H9 (cell line): ENCODE results near the gene KIF21A. TPM values are rescaled to one million over a fixed set of nuclear protein-coding genes. Genes with fewer than 3 reads are reported as not detected.
"Not testable (repeated sequence)": the region's sequence is repeated elsewhere in the genome, so short reads cannot be mapped to it uniquely, and the experiment has no call there.

Experiments
- DNase-seq: peaks from one replicate; pipeline ENCODE4 v3.0.0-alpha.2; 2017
- H2AFZ ChIP-seq: one replicate; pipeline ENCODE4 v1.6.1; 2013; ENCODE audit warnings: mild to moderate bottlenecking, low read length, control low read depth, moderate library complexity
- H2AK5ac ChIP-seq: 2 replicates; pipeline ENCODE4 v1.6.1; 2013; ENCODE audit warnings: low read length, control low read depth, mixed read lengths; ENCODE audit not compliant: insufficient read length
- H2BK120ac ChIP-seq: one replicate; pipeline ENCODE4 v1.6.1; 2013; ENCODE audit warnings: low read depth, mild to moderate bottlenecking, low read length, control low read depth, inconsistent platforms; ENCODE audit not compliant: poor library complexity, severe bottlenecking
- H2BK12ac ChIP-seq: 2 replicates; pipeline ENCODE4 v1.6.1; 2013; ENCODE audit warnings: low read length, control low read depth, mixed read lengths, low read depth; ENCODE audit not compliant: insufficient read length
- H2BK15ac ChIP-seq: 2 replicates; pipeline ENCODE4 v1.6.1; 2013; ENCODE audit warnings: low read depth, low read length, control low read depth
- H2BK20ac ChIP-seq: one replicate; pipeline ENCODE4 v1.6.1; 2013; ENCODE audit warnings: low read depth, mild to moderate bottlenecking, low read length, control low read depth, inconsistent platforms; ENCODE audit not compliant: poor library complexity, severe bottlenecking
- H2BK5ac ChIP-seq: 2 replicates; pipeline ENCODE4 v1.6.1; 2013; ENCODE audit warnings: low read length, control low read depth, mixed read lengths; ENCODE audit not compliant: insufficient read length
- H3K14ac ChIP-seq: 2 replicates; pipeline ENCODE4 v1.6.1; 2013; ENCODE audit warnings: low read length, control low read depth; ENCODE audit not compliant: insufficient read depth
- H3K18ac ChIP-seq: 2 replicates; pipeline ENCODE4 v1.6.1; 2013; ENCODE audit warnings: low read depth, mild to moderate bottlenecking, mixed read lengths, low read length, control low read depth; ENCODE audit not compliant: insufficient read length
- H3K23ac ChIP-seq: 2 replicates; pipeline ENCODE4 v1.6.1; 2013; ENCODE audit warnings: low read length, control low read depth, mixed read lengths, low read depth; ENCODE audit not compliant: insufficient read length
- H3K23me2 ChIP-seq: 2 replicates; pipeline ENCODE4 v1.6.1; 2013; ENCODE audit warnings: low read depth, mild to moderate bottlenecking, mixed read lengths, low read length, control low read depth; ENCODE audit not compliant: insufficient read length, poor library complexity, severe bottlenecking
- H3K27ac ChIP-seq: 2 replicates; pipeline ENCODE4 v1.5.1; 2013; ENCODE audit warnings: low read length, control low read depth, mixed read lengths, low read depth; ENCODE audit not compliant: insufficient read length
- H3K27me3 ChIP-seq: 2 replicates; pipeline ENCODE4 v1.6.1; 2013; ENCODE audit warnings: low read length, control low read depth, inconsistent platforms; ENCODE audit not compliant: insufficient read depth
- H3K4ac ChIP-seq: 2 replicates; pipeline ENCODE4 v1.6.1; 2013; ENCODE audit warnings: low read depth, mild to moderate bottlenecking, control low read depth, inconsistent platforms, low read length, moderate library complexity
- H3K4me1 ChIP-seq: 2 replicates; pipeline ENCODE4 v1.6.1; 2013; ENCODE audit warnings: low read length, control low read depth, inconsistent platforms; ENCODE audit not compliant: insufficient read depth
- H3K4me2 ChIP-seq: 2 replicates; pipeline ENCODE4 v1.6.1; 2013; ENCODE audit warnings: low read length, control low read depth, mixed read lengths; ENCODE audit not compliant: insufficient read length, insufficient read depth
- H3K56ac ChIP-seq: 2 replicates; pipeline ENCODE4 v1.6.1; 2013; ENCODE audit warnings: low read depth, mild to moderate bottlenecking, mixed read lengths, low read length, control low read depth; ENCODE audit not compliant: insufficient read length
- H3K79me1 ChIP-seq: 2 replicates; pipeline ENCODE4 v1.6.1; 2013; ENCODE audit warnings: low read depth, mild to moderate bottlenecking, moderate library complexity, low read length, control low read depth, inconsistent platforms; ENCODE audit not compliant: insufficient read depth, poor library complexity, severe bottlenecking
- H3K79me2 ChIP-seq: 2 replicates; pipeline ENCODE4 v1.6.1; 2013; ENCODE audit warnings: low read length, control low read depth, inconsistent platforms; ENCODE audit not compliant: insufficient read depth
- H3K9ac ChIP-seq: 2 replicates; pipeline ENCODE4 v1.6.1; 2013; ENCODE audit warnings: low read length, control low read depth, mixed read lengths; ENCODE audit not compliant: insufficient read length; ENCODE audit errors: extremely low read depth
- H3K9me3 ChIP-seq: one replicate; pipeline ENCODE4 v1.6.1; 2013; ENCODE audit warnings: low read depth, low read length, inconsistent platforms; ENCODE audit not compliant: control insufficient read depth
- H3T11ph ChIP-seq: one replicate; pipeline ENCODE4 v1.6.1; 2013; ENCODE audit warnings: mild to moderate bottlenecking, low read length, control low read depth, inconsistent platforms
- H4K20me1 ChIP-seq: one replicate; pipeline ENCODE4 v1.6.1; 2013; ENCODE audit not compliant: control insufficient read depth, insufficient read length, insufficient read depth
- H4K5ac ChIP-seq: 2 replicates; pipeline ENCODE4 v1.6.1; 2013; ENCODE audit warnings: low read depth, mild to moderate bottlenecking, mixed read lengths, low read length, control low read depth; ENCODE audit not compliant: insufficient read length
- H4K8ac ChIP-seq: replicated peaks from 2 replicates; pipeline ENCODE4 v1.6.1; 2013; ENCODE audit warnings: low read length, control low read depth, mixed read lengths, low read depth; ENCODE audit not compliant: insufficient read length
- H4K91ac ChIP-seq: 2 replicates; pipeline ENCODE4 v1.6.1; 2013; ENCODE audit warnings: low read depth, mild to moderate bottlenecking, moderate library complexity, mixed read lengths, low read length, control low read depth; ENCODE audit not compliant: insufficient read length
- H3K27ac Mint-ChIP-seq, 3 experiments: 2 replicates in 2 of 3; 3 replicates in 1 of 3; pipeline ENCODE4 v1.8.0; 2020 to 2021; ENCODE audit warnings: mixed read lengths in 3 of 3, mild to moderate bottlenecking in 1 of 3, moderate library complexity in 1 of 3
- H3K27me3 Mint-ChIP-seq: 2 replicates; pipeline ENCODE4 v1.8.0; 2021; ENCODE audit warnings: low read depth, mild to moderate bottlenecking, moderate library complexity, mixed read lengths
- H3K36me3 Mint-ChIP-seq, 3 experiments: 2 replicates in 2 of 3; 3 replicates in 1 of 3; pipeline ENCODE4 v1.8.0; 2020 to 2021; ENCODE audit warnings: low read depth in 3 of 3, mixed read lengths in 3 of 3; ENCODE audit not compliant: insufficient read depth in 1 of 3
- H3K4me1 Mint-ChIP-seq, 2 experiments: 2 replicates each; pipeline ENCODE4 v1.8.0; 2020; ENCODE audit warnings: mixed read lengths in 2 of 2
- H3K4me3 Mint-ChIP-seq, 2 experiments: 2 replicates in 1 of 2; 3 replicates in 1 of 2; pipeline ENCODE4 v1.8.0; 2020 to 2021; ENCODE audit warnings: mild to moderate bottlenecking in 2 of 2, mixed read lengths in 2 of 2, moderate library complexity in 1 of 2
- H3K9me3 Mint-ChIP-seq, 2 experiments: 2 replicates in 1 of 2; 3 replicates in 1 of 2; pipeline ENCODE4 v1.8.0; 2020; ENCODE audit warnings: mild to moderate bottlenecking in 2 of 2, mixed read lengths in 2 of 2, moderate library complexity in 1 of 2
- WGBS: extraction: QIAGEN DNeasy Blood & Tissue Kit; methylation state at CpG from one replicate; pipeline ENCODE4 v1.1.7; 2013; ENCODE audit warnings: missing lambda C conversion rate, low lambda C conversion rate, mixed read lengths; ENCODE audit not compliant: insufficient read length; ENCODE audit errors: extremely low coverage; 5-methylcytosine and 5-hydroxymethylcytosine counted together
- total RNA-seq: library from RNA; stranded (reverse); gene quantifications from 2 replicates; pipeline ENCODE4 v1.2.1, GENCODE V29; 2021
- TF ChIP-seq, protein P1 (sequence below): fragments of 200-600 bp; sonication (generic); conservative IDR thresholded peaks from 3 replicates; pipeline ENCODE4 v1.8.0; 2021; ENCODE audit warnings: antibody characterized with exemption, mild to moderate bottlenecking

KIF21A gene
- total RNA-seq, 1 experiment from 2014 or later, result 17.2 TPM

DNA sequence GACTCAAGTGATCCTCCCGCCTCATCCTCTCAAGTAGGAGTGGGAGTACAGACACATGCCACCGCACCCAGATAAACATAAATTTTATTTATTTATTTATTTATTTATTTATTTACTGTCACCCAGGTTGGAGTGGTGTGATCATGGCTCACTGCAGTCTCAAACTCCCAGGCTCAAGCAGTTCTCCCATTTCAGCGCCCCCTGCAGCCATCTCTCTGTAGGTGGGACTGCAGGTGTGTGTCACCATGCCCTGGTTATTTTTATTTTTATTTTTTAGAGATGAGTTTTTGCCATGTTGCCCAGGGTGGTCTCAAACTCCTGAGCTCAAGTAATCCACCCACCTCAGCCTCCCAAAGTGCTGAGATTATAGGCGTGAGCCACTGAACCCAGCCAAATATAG, 33.2 kb upstream of the KIF21A start:
- TF ChIP-seq, protein P1, sequence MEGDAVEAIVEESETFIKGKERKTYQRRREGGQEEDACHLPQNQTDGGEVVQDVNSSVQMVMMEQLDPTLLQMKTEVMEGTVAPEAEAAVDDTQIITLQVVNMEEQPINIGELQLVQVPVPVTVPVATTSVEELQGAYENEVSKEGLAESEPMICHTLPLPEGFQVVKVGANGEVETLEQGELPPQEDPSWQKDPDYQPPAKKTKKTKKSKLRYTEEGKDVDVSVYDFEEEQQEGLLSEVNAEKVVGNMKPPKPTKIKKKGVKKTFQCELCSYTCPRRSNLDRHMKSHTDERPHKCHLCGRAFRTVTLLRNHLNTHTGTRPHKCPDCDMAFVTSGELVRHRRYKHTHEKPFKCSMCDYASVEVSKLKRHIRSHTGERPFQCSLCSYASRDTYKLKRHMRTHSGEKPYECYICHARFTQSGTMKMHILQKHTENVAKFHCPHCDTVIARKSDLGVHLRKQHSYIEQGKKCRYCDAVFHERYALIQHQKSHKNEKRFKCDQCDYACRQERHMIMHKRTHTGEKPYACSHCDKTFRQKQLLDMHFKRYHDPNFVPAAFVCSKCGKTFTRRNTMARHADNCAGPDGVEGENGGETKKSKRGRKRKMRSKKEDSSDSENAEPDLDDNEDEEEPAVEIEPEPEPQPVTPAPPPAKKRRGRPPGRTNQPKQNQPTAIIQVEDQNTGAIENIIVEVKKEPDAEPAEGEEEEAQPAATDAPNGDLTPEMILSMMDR, result peak; percentile 14; the same call in 1 of the 3 replicates
- no peak overlapping the region for H3T11ph ChIP-seq
- H3K4me1 ChIP-seq, result no peaks in the 10 kb centered on the region
- H3K36me3 Mint-ChIP-seq, result peaks cover 12 to 35% (median 17%) of the 10 kb centered on the region in 3 experiments
- no peak overlapping the region for H4K91ac ChIP-seq
- no peak overlapping the region for H3K9ac ChIP-seq
- H4K5ac ChIP-seq, result no peak overlapping the region
- no peaks in the 10 kb centered on the region for H4K20me1 ChIP-seq
- H3K27me3 ChIP-seq, result no peaks in the 10 kb centered on the region
- no peak overlapping the region for H3K14ac ChIP-seq
- H3K9me3 Mint-ChIP-seq, result peaks cover 31 to 40% of the 10 kb centered on the region in 2 experiments
- no peak overlapping the region for H2BK5ac ChIP-seq
- H3K79me1 ChIP-seq, result no peaks in the 10 kb centered on the region
- H2AK5ac ChIP-seq, result no peak overlapping the region
- H3K79me2 ChIP-seq, result no peaks in the 10 kb centered on the region
- no peak overlapping the region for H3K18ac ChIP-seq
- no peak overlapping the region for H3K23ac ChIP-seq
- no peak for DNase-seq
- no peaks in the 10 kb centered on the region for H3K4me1 Mint-ChIP-seq
- no CpG with 5 or more reads among the region's 4 CpGs for WGBS
- H3K27ac ChIP-seq, result no peak overlapping the region
- H3K9me3 ChIP-seq, result no peaks in the 10 kb centered on the region
- no peak overlapping the region for H3K4me2 ChIP-seq
- H2BK120ac ChIP-seq, result no peak overlapping the region
- H2BK15ac ChIP-seq, result no peak overlapping the region
- H3K27me3 Mint-ChIP-seq, result peaks cover 4% of the 10 kb centered on the region; the same call in 1 of the 2 replicates
- no peak overlapping the region for H3K56ac ChIP-seq
- no peak overlapping the region for H2BK20ac ChIP-seq
- H3K27ac Mint-ChIP-seq, result no peak overlapping the region
- H2BK12ac ChIP-seq, result no peak overlapping the region
- no peaks in the 10 kb centered on the region for H3K23me2 ChIP-seq
- H4K8ac ChIP-seq, result no peak overlapping the region
- no peak overlapping the region for H3K4me3 Mint-ChIP-seq
- H3K4ac ChIP-seq, result no peak overlapping the region
- no peak overlapping the region for H2AFZ ChIP-seq

DNA sequence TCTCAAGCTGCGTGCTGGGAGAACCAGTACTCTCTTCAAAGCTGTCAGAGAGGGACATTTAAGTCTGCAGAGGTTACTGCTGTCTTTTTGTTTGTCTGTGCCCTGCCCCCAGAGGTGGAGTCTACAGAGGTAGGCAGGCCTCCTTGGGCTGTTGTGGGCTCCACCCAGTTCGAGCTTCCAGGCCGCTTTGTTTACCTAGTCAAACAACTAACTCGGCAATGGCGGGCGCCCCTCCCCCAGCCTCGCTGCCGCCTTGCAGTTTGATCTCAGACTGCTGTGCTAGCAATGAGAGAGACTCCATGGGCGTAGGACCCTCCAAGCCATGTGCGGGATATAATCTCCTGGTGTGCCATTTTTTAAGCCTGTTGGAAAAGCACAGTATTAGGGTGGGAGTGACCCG, 32.2 kb upstream of the KIF21A start:
- H2BK120ac ChIP-seq, result not testable (repeated sequence)

More for the DNA sequence above, 32.2 kb upstream of the KIF21A start:
- H4K20me1 ChIP-seq, H3K4me1 ChIP-seq, H4K5ac ChIP-seq, H3K4me3 Mint-ChIP-seq, DNase-seq, H2BK5ac ChIP-seq, H4K8ac ChIP-seq, H3K23ac ChIP-seq, H3K79me2 ChIP-seq, H3K9ac ChIP-seq, H3K23me2 ChIP-seq, H3K27me3 ChIP-seq, H2AFZ ChIP-seq, H3K27me3 Mint-ChIP-seq, H2BK20ac ChIP-seq, H3K79me1 ChIP-seq, H2BK12ac ChIP-seq, H4K91ac ChIP-seq, H2BK15ac ChIP-seq, H3K14ac ChIP-seq, H3K4me1 Mint-ChIP-seq, H3K4ac ChIP-seq, H3T11ph ChIP-seq, H3K27ac Mint-ChIP-seq, H3K4me2 ChIP-seq, H3K56ac ChIP-seq, H2AK5ac ChIP-seq, H3K27ac ChIP-seq, H3K9me3 ChIP-seq, H3K18ac ChIP-seq: not testable (repeated sequence)
- Mint-ChIP-seq H3K36me3 (peaks cover 12 to 35% (median 17%) of the 10 kb centered on the region in 3 experiments), H3K9me3 (peaks cover 37 to 42% of the 10 kb centered on the region in 2 experiments)
- no CpG with 5 or more reads among the region's 11 CpGs for WGBS
